ENCODE measurements around the gene DPEP1. TPM values are rescaled to one million over a fixed set of nuclear protein-coding genes. Genes with fewer than 3 reads are reported as not detected.

Gene DPEP1
- total RNA-seq, 1 donor from 2014 or later = not detected

- ATAC-seq (ENCODE audit: poor library complexity) = no peak
- no peak for DNase-seq
- intact Hi-C loops (cut with DNase I) = no loop called here
Observed at GRCh38 chr16:89612415-89613166, 851 bp upstream of the DPEP1 start.

DNA sequence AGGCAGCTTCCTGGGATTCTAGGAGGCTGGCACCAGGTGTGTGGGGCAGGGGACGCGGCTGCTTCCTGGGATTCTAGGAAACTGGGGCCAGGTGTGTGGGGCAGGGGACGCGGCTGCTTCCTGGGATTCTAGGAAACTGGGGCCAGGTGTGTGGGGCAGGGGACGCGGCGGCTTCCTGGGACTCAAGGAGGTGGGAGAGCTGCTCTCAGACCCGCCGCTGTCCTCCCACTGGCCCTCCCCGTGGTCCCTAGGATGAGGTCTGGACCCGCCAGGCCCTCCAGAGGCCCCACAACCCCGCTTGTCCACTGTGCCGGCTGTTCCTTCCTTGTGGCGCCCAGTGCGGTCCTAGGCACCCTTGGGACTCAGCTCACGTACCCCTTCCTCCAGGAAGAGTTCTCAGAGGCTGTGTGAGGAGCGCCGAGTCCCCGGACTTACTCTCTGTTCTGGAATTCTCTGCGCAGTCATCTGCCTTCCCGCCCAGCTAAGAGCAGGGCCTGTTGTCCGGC, 565 bp downstream of the DPEP1 start:
- ATAC-seq (ENCODE audit: poor library complexity) (no peak), DNase-seq (no peak)
- intact Hi-C loops (cut with DNase I) = no loop called here

DNA sequence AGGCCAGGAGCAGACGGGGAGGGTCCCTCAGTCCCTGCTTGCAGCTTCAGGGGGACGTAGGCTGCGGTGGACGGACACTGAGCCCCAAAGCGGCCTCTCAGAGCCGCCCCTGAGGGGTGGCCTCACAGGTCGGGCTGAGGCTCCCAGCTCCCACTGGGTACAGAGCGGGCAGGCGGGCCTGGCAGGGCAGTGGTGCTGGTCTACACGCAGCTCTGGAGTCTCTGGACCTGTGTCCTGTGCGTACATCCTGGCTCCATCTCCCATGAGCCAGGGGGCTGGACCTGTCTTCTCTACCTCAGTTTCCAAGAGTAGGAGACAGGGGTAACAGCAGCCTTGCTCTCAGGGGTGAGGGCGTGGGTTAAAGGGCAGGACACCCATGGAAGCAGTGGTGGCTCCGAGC, 1.7 kb downstream of the DPEP1 start:
- no peak for ATAC-seq (ENCODE audit: poor library complexity)
- DNase-seq = no peak
- intact Hi-C loops (cut with DNase I) = no loop called here

- no peak for DNase-seq
- intact Hi-C loops (cut with DNase I) = no loop called here
- ATAC-seq (ENCODE audit: poor library complexity) = no peak
Observed at GRCh38 chr16:89615596-89616090, 2.2 kb downstream of the DPEP1 start.

DNA sequence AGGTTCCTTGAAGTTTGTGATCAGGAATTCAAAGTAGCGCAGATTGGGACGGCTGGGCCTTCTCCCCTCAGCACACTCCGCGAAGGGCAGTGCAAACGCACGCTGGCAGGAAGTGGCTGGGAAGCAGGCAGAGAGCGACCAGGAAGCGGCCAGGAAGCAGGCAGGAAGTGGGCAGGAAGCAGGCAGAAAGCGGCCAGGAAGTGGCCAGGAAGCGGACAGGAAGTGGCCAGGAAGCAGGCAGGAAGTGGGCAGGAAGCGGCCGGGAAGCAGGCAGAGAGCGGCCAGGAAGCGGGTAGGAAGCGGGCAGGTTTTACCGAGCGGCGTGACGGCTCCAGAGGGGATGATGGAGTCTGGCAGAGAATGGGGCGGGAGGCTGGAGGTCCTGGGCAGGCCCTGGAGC, 3.2 kb downstream of the DPEP1 start:
- intact Hi-C loops (cut with DNase I) = no loop called here
- ATAC-seq (ENCODE audit: poor library complexity) (no peak), DNase-seq (no peak)

GRCh38 chr16:89617036-89617435, 3.6 kb downstream of the DPEP1 start:
- DNase-seq (no peak), ATAC-seq (ENCODE audit: poor library complexity) (no peak)
- intact Hi-C loops (cut with DNase I) = no loop called here

- ATAC-seq (ENCODE audit: poor library complexity) (no peak), DNase-seq (no peak)
- intact Hi-C loops (cut with DNase I) = no loop called here
Observed at GRCh38 chr16:89618109-89618998, 4.9 kb downstream of the DPEP1 start.

- ATAC-seq (ENCODE audit: poor library complexity) = no peak
- intact Hi-C loops (cut with DNase I) = no loop called here
Observed at GRCh38 chr16:89619840-89620239, 6.4 kb downstream of the DPEP1 start.

DNA sequence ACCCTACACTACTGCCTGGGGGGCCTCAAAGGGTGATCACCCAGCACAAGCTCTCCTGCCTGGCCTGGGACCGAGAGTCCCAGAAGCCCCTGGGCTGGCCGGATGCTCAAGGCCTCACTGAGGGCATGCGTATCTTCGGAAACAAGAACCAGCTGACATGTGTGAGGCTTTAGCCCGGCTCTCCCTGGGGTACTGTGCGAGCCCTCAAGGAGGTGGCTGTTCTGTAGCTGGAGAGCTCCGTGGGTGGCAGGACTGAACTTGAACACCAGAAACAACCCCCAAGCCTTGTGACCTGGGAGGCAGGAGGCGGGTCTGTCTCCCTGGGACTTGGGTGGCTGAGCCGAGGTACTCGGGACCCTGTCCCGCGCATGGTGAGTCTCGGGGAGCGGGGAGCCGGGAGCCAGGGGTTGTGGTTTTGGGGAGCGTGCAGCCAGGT, 7.0 kb downstream of the DPEP1 start:
- intact Hi-C loops (cut with DNase I) = no loop called here
- ATAC-seq (ENCODE audit: poor library complexity) (no peak), DNase-seq (no peak)

More at GRCh38 chr16:89619840-89620239, 6.4 kb downstream of the DPEP1 start:
- DNase-seq = no peak

DNA sequence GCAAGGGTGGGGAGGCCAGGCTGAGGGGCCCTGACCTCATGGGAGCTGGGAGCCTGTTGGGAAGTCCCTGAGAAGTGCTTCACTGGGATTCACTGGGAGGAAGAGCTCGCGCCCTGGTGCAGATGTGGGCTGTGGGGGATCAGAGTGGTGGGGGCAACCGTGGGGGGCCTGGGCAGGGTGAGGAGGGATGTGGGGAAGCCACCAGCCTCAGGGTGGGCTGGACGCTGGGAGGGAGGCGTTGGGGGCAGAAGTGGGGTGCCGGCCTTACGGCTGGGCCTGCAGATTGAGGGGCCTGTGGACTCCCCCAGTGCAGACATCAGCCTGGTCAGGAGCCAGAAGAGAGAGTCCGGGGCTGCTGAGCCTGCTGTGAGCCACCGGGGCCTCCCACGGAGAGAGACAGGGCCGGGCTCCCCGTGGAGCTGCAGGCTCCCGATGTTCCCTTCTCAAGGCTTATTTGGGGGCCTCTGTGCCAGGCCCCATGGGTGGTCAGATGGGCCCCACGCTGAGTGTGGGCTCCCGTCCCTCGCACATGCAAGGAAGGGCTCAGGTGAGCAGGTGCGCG, 7.8 kb downstream of the DPEP1 start:
- intact Hi-C loops (cut with DNase I) = no loop called here
- DNase-seq = no peak
- no peak for ATAC-seq (ENCODE audit: poor library complexity)

DNA sequence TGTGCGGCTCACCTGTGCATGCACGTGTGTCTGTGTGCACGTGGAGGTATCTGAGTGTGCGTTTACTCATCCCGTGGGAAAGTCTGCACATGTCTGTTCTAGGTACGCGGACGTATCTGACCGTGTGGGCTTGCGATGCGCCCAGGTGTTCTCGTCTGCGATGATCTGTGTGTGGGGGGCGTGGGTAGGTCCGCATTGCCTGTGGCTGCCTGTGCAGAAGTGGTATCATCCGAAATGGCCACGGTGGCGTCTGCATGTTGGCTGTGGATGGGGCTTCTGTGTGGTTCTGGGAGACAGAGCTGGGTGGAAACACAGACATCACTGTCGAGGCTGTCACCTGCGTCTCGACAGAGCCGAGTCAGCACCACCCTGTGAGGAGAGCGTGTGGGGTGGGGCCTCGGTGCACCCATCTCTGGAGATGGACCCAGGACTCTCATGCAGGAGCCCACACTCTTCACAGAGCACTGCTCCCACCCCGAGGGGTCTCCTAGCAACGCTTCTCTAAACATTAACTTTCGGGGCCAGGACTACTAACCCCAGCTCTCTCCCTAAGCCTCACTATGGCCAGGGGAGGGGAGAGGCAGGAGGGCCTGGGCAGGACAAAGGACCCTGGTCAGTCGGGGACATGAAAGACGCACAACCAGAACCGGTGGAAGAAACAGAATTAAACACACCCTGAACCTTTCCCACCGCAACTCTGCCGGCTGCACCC, 8.4 kb downstream of the DPEP1 start:
- no peak for ATAC-seq (ENCODE audit: poor library complexity)
- no peak for DNase-seq
- intact Hi-C loops (cut with DNase I) = no loop called here

- ATAC-seq (ENCODE audit: poor library complexity) (peak; percentile 12), DNase-seq (no peak)
- intact Hi-C loops (cut with DNase I) = no loop called here
Observed at GRCh38 chr16:89623511-89624261, 10.2 kb downstream of the DPEP1 start.

DNA sequence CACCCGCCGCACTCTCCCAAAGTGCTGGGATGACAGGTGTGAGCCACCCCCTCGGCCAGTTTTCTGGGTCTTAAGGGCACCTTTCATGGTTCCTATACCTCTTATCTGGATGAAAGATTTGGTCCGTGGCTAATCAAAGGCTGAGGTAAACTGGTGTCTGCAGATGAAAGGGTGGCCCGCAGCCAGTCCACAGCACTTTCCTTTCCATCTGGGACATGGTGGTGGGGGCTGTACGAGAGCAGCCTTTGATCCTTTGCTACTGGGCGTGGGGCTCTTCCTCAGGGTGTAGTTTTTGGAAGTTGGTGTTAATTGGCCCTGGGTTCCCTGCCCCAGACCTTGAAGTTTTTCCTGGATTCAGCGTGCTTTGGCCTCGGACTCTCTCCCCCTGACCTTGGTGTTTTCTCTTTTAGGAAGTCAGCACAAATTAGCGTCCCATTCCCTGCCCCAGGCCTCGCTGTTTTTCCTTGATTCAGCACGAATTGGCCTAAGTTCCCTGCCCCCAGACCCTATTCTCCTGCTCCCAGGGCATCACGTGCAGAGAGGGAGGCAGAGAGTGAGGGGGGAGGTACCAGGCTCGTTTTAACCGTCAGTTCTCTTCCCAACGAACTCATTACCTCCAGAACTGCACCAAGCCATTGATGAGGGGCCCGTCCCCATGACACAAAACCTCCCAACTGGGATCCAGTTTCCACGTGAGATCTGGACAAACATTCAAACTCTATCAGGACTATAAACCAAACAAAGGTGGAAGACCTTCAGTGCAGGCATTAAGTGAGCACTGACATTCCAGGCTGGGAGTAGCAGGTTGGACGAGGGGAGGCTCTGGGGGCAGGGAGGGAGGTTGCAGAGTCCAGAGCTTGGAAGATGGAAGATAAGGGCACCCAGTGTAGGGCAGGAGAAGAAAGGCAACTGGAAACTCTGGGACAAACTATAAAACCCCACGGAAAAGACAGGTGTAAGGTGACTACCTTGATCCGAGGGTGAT, 11.6 kb downstream of the DPEP1 start:
- intact Hi-C loops (cut with DNase I) = no loop called here
- DNase-seq (no peak), ATAC-seq (ENCODE audit: poor library complexity) (no peak)

DNA sequence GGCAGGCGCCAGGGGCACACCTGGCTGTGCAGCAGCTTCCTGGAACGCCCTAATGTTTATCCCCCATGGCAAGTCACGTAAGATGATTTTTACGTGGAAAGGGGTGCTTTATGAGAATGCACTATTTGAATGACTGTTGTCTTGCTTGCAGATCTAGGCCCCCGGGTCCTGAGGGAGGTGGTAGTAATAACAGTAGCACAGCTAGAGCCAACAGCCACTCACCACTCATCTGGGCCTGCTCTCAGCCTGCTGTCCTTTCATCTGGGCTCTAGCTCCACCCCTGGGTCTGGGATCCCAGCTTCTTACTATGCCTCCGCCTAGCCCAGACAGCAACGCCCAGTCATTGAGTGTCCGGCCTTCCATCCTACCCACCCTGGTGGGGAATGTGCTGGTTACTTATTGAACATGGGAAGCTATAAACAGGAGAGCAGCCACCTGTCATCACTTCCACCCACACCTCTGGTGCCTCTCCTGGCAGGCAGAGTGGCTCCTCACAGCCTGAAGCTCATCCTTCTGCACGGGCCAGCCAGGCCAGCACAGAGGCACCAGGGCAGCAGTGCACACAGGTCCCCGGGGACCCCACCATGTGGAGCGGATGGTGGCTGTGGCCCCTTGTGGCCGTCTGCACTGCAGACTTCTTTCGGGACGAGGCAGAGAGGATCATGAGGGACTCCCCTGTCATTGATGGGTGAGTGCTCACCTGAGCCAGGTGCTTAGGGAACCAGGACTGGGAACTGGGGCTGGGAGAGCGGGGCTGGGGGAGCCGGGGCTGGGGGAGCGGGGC, 16.6 kb downstream of the DPEP1 start:
- intact Hi-C loops (cut with DNase I) = no loop called here
- DNase-seq = no peak
- ATAC-seq (ENCODE audit: poor library complexity) = no peak

DNA sequence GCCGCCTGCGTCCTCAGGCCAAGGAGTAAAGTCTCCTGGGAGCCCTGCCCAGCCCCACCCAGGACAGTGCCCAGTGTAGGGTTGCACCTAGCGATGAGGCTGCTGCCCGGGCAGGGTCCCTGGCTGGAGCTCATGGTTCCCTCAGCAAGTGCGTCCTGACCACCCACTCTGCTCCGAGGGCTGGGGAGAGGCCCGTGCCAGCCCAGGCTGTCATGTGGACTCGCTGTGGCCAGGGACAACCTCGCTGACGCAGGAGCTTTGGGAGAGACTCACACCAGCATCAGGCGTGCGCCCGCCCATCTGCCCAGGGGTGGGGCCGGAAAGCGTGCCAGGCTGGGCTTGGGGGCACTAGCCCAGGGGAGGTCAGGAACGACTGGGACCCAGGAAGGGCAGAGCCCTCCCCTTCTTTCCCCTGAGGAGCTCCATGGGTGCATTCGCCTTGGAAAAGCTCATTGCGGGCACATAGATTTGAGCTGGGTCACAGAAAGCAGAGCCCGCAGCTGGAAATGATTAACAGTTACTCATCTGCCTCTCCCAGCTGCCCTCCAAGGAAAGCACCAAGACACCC, 19.7 kb downstream of the DPEP1 start:
- DNase-seq (no peak), ATAC-seq (ENCODE audit: poor library complexity) (no peak)
- intact Hi-C loops (cut with DNase I) = no loop called here
